GOT3 (cell line): ENCODE data around the gene DGCR2.
"Not testable (repeated sequence)": the region's sequence is repeated elsewhere in the genome, so short reads cannot be mapped to it uniquely, and the experiment has no call there.

ENCODE experiments used
- DNase-seq: peaks from one replicate; lab custom pipeline; 2025; ENCODE audit warnings: mixed read lengths; lab: John Stamatoyannopoulos, UW

The DGCR2 gene

DNA sequence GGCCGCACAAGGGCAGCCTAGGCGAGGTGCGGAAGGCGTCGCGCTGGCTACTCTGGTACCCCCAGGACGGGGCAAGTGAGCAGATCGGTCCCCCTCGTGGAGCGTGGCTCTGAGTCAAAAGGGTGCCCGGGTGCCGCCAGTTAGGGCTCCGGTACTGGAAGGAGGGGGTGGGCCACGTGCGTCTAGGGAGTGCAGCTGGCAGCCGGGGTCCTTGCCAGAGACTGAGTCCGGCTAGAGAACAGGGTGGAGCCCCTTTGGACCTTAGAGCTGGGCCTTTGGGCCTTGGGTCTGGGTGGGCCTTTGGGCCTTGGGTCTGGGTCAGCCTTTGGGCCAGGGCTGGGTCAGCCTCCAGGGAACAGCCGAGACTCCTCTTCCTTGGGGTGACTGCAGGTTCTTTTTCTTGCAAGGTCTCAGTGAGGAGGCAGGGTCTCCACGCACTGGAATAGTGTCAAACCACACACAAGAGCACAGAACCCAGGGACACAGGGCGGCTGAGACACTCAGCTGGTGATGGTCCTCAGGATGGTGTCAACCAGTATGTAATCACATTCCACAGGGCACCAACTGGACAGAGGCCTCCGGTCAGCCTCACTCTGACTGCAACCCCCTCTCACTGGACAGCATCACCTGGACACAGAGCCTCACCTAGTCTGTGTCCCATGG is 91.9 kb downstream of the DGCR2 start:
- DNase-seq: not testable (repeated sequence)

DNA sequence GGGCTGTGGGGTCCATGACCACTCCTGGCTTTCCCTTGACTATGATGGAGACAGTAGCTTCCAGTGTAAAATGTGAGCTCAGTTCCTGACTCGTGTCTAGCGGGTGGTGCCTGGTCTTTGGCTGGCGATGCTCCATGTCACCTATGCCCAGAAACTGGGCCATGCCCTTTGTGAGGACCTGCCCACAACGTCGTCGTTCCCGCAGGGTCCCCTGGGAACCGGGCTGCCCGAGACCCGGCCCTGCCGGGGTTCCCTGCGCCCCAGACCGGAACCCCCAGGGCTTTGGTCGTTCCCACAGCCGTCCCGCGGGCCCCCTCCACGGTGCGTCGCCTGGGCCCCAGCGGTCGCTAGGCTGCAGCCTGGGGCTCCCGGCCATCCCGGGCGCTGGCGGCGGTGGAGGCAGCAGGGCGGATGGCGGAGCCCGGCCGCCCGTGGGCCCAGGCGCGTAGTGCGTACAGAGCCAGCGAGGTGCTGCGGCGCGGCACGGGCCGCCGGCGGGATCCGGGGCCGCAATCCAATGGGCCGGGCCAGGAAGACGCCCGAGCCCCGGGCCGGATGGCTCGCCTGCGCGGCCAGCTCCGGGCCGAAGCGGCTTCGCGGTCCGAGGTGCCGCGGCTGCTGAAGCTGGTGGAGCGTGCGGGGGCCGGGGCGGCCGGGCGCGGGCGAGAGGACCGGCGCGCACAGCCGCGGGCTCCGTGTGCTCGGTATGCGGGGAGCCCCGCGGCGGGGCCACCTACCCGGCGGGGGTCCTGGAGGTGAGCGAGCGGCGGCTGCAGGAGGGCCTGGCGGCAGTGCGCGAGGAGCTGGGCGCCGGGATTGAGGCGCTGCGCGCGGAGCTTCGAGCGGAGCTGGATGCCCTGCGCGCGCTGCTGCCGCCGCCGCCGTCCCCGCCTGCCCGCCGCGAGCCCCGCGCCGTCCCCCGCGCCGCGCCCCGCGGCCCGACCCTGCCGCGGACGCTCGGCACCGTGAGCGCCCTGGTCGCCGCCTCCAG is 92.8 kb downstream of the DGCR2 start:
- not testable (repeated sequence) for DNase-seq

DNA sequence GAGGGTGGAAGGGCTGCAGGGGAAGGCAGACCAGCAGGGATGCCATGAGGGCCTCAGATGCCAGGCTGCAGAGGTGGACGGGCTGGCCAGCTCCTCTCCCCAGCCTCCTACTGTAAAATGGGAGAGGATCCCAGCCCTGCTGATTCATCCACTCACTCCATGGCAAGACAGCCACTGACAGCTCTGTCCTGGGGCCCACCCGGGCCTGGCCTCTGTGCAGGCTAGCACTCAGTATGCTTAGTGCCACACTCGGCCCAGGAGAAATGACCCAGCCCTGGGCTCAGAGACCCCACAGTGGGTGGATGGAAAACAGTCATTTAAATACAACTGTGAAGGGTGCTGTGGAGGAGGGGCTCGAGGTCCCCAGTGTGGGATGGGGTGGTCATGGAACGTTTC is 94.2 kb downstream of the DGCR2 start:
- not testable (repeated sequence) for DNase-seq

DNA sequence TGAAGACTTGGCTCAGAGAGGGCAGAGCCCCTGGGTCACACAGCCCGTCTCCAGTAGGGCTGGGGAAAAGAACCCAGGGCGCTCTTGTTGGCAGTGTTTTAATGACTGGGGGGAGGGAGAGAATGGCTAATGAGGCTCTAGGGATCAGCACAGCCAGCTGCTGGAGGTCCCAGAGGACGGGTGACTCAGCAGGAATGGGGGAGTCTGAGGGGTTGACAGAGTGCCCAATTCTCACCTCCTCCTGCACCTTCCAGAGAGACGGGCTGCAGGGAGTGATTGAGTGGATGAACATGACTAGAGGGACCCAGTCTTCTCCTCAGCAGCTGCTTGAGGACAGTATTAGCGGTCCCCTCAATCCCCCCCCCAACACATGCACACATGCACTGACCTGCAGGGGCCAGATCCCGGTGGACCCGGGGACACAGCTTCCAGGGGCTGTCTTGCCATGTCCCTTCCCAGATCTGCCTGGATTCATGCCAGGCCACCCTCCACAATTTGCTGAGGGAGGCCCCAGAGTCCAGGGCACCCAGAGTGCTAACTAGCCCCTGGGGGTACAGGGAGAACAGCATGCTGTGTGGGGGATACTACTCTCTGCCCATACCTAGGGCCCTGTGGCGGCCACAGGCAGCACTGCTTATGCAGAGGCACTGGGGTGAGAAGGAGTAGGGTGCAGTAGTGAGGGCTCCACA is 94.7 kb downstream of the DGCR2 start:
- not testable (repeated sequence) for DNase-seq

DNA sequence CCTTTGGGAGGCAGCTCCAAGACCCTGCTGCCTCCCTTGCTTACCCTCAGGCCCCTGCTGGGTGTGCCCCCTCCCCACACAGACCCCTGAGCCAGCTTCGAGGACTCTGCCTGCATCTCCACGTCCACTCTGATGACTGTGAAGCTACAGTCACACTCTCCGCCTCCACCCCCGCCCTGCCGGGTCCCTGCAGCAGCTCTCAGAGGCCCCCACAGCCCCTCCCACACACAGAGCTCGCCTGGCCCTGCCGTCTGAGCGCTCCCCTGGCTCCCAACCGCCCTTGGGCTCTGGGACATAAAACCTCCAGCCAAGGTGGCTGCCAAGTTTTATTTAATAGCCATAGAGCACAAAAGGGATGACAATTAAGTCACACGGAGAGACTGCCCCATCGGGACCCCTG is 96.1 kb downstream of the DGCR2 start:
- not testable (repeated sequence) for DNase-seq

DNA sequence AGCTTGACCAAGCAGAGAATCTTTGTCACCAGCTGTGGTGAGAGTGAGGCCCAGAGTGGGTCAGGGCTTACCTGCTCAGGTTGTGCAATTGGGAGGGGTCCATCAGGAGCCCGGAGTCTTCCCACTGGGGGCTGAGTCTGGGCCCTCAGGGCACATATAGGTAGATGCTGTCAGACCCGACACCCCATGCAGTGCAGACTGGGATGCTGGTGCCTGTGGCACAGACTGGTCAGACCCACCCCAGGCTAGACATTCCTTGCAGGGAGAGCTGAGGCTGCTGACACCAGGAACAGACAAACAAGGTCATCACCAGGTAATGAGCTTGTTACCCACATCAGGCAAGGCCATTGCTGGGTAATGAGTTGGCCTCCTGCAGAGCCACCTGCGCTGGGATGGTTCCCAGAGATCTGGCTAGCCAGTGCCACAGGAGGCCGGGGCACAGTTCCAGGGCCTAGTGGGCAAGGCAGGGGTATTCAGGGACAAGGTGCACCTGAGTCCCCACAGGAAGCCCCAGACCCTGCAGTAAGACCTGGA is 97.2 kb downstream of the DGCR2 start:
- DNase-seq: not testable (repeated sequence)

DNA sequence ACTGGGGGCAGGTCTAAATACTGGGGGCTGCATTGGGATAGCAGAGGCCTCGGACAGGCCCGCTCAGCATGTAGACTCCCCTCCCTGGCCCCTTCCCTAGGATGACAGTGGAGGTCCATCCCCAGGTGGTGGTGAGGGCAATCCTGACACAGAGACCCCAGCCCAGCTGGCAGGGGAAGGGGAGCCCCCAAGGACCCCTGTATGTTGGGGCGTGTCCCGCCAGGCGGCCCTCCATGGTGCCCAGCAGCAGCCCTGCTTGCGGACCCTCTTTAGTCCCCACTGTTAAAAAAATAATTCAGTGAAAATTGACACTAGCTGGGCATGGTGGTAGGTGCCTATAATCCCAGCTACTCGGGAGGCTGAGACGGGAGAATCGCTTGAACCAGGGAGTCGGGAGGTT is 98.3 kb downstream of the DGCR2 start:
- not testable (repeated sequence) for DNase-seq

DNA sequence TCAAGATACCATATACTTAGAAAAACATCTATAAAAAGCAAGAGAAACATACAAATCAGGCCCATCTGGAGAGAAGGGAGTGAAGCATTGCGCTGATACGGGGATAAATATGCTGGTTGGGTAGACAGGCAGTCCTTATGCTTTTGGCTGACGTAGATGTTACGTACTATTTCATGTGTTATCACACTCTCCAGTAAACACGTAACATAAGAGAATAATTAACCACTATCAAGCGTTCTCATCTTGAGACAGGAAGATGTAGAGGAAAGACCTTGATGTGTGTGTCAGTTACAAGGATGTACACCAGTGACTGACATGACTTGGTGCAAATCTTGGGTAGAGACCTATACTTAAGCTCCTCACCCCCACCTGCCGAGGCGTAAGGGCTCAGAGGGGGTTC is 99.5 kb downstream of the DGCR2 start:
- DNase-seq: no peak

DNA sequence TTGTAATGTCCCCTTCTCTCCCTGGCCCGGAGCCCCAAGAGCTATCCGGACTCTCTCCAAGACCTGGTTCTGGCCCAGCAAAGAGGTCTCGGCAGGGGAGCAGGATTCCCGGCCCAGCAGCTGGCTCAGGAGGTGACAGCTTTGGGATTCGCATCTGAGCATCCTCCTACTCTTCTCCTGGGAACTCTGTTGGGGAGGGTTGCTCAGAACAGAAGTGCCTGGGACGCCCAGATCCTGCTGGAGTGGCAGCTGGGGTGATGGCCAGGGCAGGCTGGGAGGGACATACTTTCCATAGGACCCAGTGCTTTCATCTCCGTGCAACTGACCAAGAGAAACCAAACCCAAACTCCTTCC is 102.6 kb downstream of the DGCR2 start:
- no peak for DNase-seq

DNA sequence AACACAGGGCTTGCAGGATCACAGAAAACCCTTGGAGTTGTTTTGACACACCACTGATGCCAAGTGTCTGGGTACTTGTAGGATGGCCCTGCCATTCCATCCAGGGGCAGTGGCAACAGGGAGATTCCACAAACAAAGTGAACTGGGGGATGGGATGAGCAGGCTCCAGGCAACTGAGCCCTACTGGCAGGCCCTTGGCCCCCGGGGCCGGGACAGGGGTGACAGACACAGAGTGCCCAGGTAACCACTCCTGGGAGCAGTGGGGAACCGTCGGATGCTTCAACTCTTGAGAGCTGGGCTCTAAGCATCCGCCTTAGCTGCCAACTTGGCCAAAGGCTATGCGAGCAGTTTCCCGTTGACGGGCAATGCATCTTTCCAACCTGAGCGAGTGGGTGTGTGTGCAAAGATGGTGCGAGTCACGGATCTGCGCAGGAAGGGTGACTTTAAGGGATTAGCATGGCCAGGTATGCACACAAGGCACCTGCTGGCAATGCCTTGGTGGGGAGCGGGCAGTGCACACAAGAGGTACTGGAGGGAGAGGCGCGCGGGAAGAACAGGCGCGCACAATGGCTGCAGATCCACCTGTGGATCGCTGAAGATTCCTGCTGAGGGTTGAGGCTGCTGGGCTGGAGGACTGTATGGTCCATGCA is 103.1 kb downstream of the DGCR2 start:
- no peak for DNase-seq

DNA sequence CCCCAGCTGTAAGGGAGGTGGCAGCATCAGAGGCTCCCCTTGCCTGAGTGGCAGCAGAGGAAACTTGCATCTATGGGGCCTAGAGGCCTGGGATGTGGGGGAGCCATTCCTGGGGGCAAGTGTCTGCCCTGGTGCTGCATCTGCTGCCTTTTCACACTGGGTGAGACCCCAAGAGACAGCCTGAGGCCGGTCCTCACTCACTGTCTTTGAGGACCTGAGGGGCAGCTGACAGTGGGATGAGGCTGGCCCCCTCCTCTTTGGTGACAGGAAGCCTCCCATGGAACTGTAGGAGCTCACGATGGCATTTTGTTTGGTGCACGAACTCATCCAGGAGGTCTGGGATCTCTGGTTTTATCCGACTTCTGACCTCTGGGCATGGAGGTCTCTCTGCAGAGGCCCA is 104.0 kb downstream of the DGCR2 start:
- DNase-seq: no peak

DNA sequence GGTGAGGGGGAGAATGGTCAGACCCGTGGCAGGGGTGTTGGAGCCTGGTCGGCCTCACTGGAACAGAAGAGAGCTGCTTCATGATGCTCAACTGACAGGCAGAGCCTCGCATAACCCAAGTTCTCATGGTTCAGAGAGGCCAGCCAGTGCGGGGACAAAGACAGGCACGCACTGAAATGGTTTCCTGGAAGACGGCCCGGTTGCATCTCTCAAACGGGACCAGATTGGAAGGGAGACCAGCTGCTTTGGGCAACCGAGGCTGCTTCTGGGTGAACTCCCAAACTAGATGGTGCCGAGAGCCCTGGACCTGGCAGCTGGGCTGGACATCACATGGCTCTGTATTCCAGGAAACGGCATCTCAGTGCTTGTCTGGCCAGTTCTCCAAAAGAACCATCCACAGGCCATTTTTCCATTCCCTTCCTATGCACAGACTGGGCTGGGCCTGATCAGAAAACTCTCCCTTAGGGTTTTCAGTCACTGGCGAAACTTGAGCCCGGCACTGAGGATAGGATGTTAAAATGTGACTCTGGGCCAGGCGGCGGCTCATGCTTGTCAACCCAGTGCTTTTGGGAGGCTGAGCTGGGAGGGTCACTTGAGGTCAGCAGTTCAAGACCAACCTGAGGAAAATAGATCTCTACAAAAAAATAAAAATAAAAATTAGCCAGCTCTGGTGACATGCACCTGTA is 106.0 kb downstream of the DGCR2 start:
- DNase-seq: no peak

DNA sequence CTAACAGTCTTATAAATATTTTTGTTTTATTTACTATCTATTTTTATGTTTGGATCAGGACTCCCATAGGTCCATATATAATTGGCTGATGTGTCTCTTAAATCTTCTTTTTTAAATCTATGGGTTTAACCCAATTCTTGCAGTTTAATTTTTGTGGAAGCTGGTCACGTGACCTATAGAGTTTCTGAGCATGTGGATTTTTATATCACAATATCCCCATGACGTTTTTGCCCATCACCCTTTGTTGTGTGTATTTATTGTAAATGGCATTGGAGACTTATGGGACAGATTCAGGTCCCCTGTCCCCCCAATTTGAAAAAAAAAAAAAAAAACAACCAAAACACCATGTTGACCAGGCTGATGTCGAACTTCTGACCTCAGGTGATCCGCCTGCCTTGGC is 107.3 kb downstream of the DGCR2 start:
- no peak for DNase-seq

DNA sequence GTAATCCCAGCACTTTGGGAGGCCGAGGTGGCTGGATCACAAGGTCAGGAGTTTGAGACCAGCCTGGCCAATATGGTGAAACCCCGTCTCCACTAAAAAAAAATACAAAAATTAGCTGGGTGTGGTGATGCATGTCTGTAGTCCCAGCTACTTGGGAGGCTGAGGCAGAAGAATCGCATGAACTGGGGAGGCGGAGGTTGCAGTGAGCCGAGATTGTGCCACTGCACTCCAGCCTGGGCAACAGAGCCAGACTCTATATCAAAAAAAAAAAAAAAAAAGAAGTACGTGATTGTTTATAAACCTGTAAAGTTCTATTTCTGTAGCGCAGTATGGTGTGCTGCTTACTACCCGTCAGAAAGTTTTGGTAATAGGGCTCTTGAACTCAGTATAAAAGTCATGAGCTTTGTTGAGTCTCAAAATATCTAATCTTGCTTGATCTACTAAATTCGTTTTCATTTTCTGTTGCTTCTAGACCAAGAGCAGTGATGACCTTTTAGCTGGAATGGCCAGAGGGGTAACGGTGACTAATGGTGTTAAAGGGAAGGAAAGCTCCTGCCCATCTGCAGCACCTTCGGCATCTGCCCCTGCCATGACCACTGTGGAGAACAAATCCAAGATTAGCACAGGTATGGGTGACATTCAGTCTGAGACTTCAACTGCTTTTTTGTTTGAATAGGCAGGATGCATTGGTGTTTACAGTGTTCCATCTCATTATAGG is 108.2 kb downstream of the DGCR2 start:
- not testable (repeated sequence) for DNase-seq

DNA sequence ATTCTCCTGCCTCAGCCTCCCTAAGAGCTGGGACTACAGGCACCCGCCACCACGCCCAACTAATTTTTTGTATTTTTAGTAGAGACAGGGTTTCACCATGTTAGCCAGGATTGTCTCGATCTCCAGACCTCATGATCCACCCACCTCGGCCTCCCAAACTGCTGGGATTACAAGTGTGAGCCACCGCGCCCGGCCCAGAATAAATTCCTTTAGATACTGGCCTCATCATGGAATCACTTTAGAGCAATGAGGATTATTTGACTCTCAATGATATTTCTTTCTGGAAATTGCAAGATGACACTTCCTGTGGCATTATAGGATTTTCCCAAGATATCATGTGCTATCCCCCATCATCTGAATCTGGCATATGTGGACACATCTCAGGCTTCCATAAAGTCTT is 108.8 kb downstream of the DGCR2 start:
- DNase-seq: not testable (repeated sequence)

DNA sequence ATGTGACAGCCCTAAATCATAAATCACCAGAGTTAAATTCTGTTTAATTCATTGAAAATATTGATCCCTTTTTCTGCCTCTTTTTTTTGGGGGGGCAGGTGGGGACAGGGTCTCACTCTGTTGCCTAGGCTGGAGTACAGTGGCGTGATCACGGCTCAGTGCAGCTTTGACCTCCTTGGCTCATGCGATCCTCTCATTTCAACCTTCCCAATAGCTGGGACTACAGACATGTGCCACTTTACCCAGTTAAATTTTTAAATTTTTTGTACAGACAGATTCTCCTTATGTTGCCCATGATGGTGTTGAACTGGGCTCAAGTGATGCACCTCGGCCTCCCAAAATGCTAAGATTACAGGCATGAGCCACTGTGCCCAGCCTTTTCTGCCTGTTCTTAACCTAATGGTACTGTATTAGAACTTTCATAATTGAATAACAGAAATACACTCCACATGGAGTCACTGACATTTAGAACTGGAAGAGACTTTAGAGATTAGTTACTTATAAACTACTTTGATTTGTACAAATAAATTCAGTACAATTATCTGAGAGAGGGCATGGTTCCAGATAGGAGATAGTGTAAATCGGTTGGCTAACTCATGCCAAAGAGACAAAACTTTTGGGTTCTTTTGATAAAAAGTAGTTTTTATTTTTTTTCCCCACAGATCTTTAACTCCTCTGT is 109.8 kb downstream of the DGCR2 start:
- DNase-seq: no peak

DNA sequence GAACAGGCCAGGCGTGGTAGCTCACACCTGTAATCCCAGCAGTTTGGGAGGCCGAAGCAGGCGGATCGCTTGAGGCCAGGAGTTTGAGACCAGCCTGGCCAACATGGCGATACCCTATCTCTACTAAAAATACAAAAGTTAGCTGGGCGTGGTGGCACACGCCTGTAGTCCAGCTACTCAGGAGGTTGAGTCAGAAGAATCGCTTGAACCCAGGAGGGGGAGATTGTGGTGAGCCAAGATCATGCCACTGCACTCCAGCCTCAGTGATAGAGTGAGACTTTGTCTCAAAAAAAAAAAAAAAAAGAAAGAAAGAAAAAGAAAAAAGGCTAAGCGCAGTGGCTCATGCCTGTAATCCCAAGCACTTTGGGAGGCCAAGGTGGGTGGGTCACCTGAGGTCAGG is 110.6 kb downstream of the DGCR2 start:
- DNase-seq: not testable (repeated sequence)

DNA sequence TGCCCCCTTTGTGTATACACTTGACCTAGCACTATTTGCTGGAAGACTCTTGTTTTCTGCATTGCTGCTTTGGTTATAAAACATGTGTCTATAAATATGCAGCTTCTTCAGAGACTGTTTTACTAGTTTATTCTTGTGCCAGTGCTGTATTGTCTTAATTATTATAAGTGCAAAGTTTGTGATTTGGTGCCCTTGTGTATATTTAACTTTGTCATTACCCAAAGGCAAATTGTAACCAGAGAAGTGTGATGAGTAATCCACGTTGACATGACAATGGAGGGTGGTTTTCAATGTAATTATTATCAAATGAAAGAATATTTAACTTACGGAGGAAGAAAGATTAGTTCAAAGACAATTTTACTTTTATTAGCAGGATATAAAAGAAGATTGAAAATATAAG is 111.1 kb downstream of the DGCR2 start:
- no peak for DNase-seq

DNA sequence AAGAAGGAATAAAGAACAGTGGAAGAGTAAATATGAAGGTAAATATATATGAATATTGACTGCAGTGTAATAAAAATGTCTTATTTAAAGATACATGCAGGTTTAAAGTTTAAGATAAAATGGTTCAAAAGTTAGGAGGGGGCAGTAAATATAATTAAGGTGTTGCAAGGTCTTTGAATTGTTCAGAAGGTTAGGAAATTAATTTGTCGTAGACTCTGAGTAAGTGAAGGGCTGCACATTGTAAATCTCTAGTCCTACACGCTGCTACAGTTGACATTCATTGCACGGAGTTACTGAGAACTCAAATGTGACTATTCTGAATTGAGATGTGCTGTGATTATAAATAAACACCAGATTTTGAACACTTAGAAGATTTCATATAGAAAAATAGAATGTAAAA is 116.3 kb downstream of the DGCR2 start:
- DNase-seq: no peak

DNA sequence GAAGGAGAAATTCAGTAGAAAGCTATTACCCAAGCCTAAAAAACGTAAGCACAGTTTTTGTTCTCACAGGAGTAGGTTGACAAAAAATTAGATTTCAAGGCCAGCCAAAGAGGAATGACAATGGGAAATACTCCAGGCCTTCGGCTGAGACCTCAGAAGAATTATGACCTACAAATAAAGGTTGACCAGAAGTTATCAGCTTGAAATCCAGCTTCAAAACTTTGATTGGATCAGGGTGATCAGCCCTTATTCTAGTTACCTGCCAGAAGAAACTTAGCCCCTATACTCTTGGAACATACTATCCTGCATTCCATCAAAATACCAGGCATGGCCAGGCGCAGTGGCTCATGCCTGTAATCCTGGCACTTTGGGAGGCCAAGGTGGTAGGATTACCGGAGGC is 117.7 kb downstream of the DGCR2 start:
- DNase-seq: no peak
